Testis (tissue), 3 donors: Measurements from ENCODE around the gene RPS15A. TPM values are rescaled to one million over a fixed set of nuclear protein-coding genes. Genes with fewer than 3 reads are reported as not detected.
"Not testable (repeated sequence)": the region's sequence is repeated elsewhere in the genome, so short reads cannot be mapped to it uniquely, and the experiment has no call there.

Source experiments
- DNase-seq: peaks from one replicate; pipeline ENCODE4 v3.0.0-alpha.2; 2019
- H3K27ac ChIP-seq, 2 donors: fragments of 200-600 bp; sonication (generic); one replicate each; pipeline ENCODE4 v1.5.1; 2019
- H3K27me3 ChIP-seq: fragments of 200-600 bp; sonication (generic); one replicate; pipeline ENCODE4 v1.5.1; 2019
- H3K36me3 ChIP-seq: fragments of 200-600 bp; sonication (generic); one replicate; pipeline ENCODE4 v1.5.1; 2017; ENCODE audit warnings: low read depth; ENCODE audit errors: missing control alignments
- H3K4me1 ChIP-seq: fragments of 200-600 bp; sonication (generic); one replicate; pipeline ENCODE4 v1.5.1; 2019
- H3K4me3 ChIP-seq, 2 donors: fragments of 200-600 bp; sonication (generic); one replicate each; pipeline ENCODE4 v1.5.1; 2017 to 2019
- H3K9me3 ChIP-seq: fragments of 200-600 bp; sonication (generic); one replicate; pipeline ENCODE4 v1.5.1; 2017
- POLR2A ChIP-seq: fragments of 450-650 bp; IDR thresholded peaks from one replicate; pipeline ENCODE4 v1.6.1; 2017; ENCODE audit warnings: antibody characterized with exemption, mild to moderate bottlenecking, moderate library complexity
- WGBS, 2 donors: methylation state at CpG; one replicate each; pipeline ENCODE4 v1.1.5; 2018; 5-methylcytosine and 5-hydroxymethylcytosine counted together
- intact Hi-C: fragments of 100-400 bp; cut with DNase I; formaldehyde crosslinking; loops from one replicate; pipeline ENCODE4 v1.15.1; 2023; ENCODE audit warnings: low total_unique reads
- polyA plus RNA-seq: library from polyadenylated mRNA; stranded (reverse); fragments of 350-450 nt; fragmentation: Illumina TruSeq; extraction: RNeasy Lipid Tissue Mini Kit (QIAGEN cat#74804); gene quantifications from one replicate; pipeline ENCODE4 v1.2.3, GENCODE V29; 2014; ENCODE audit warnings: low read depth, low replicate concordance; ENCODE audit not compliant: insufficient read depth
- total RNA-seq, 2 donors: library from RNA; depleted of rRNA; stranded (reverse); fragments of >200 nt; gene quantifications; one replicate each; pipeline ENCODE4 v1.2.3, GENCODE V29; 2016
- TF ChIP-seq, protein P1 (sequence below), 3 experiments: fragments of 450-650 bp in 2 of 3; fragments of 200-600 bp in 1 of 3; sonication (generic) in 1 of 3; IDR thresholded peaks; one replicate each; pipeline ENCODE4 v1.5.1; 2016 to 2019; ENCODE audit warnings: antibody characterized with exemption in 3 of 3, mild to moderate bottlenecking in 2 of 3, moderate library complexity in 1 of 3

The RPS15A gene
- total and polyA plus RNA-seq, 3 donors from 2014 or later, result 342 to 1,223 (median 970) TPM

- intact Hi-C loops, result no loop called here
- DNase-seq, result no peak
- Histone ChIP-seq H3K27ac (no peak overlapping the region), H3K27me3 (no peaks in the 10 kb centered on the region), H3K4me3 (no peak overlapping the region), H3K4me1 (peaks cover 14% of the 10 kb centered on the region), H3K36me3 (no peaks in the 10 kb centered on the region), H3K9me3 (no peaks in the 10 kb centered on the region)
- WGBS, 2 donors, result 88% methylated on average over 8 of the region's 8 CpGs
- TF ChIP-seq POLR2A, result no peak
- TF ChIP-seq, protein P1, sequence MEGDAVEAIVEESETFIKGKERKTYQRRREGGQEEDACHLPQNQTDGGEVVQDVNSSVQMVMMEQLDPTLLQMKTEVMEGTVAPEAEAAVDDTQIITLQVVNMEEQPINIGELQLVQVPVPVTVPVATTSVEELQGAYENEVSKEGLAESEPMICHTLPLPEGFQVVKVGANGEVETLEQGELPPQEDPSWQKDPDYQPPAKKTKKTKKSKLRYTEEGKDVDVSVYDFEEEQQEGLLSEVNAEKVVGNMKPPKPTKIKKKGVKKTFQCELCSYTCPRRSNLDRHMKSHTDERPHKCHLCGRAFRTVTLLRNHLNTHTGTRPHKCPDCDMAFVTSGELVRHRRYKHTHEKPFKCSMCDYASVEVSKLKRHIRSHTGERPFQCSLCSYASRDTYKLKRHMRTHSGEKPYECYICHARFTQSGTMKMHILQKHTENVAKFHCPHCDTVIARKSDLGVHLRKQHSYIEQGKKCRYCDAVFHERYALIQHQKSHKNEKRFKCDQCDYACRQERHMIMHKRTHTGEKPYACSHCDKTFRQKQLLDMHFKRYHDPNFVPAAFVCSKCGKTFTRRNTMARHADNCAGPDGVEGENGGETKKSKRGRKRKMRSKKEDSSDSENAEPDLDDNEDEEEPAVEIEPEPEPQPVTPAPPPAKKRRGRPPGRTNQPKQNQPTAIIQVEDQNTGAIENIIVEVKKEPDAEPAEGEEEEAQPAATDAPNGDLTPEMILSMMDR (IDR thresholded peaks at IDR 0.05), result no peak
These were observed 7.3 kb downstream of the RPS15A start for GRCh38 chr16:18782697-18783429.

DNA sequence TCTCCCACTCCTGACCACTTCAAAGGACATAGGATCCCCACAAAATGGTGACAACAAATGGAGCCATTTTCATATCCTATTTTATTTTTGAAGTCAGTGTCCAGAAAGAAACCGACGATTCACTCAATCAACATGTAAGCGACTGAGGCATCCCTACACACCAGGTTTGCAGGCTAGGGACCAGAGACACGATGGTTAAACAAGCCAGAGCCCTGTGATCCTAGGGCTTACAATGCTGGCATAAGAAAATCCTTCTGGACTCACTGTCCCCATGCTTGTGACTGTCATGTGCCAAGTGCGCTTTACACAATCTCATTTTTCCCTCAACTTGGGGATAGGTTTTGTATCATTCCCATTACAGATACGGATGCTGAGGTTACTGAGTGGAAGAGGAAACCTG lies 8.9 kb downstream of the RPS15A start:
- H3K4me1 ChIP-seq, H3K27me3 ChIP-seq, H3K9me3 ChIP-seq, DNase-seq, H3K27ac ChIP-seq, intact Hi-C loops, H3K36me3 ChIP-seq, H3K4me3 ChIP-seq: not testable (repeated sequence)
- WGBS, 2 donors, result 78% methylated on average over 5 of the region's 6 CpGs; no CpG with 5 or more reads in 1 of the 2 donors

DNA sequence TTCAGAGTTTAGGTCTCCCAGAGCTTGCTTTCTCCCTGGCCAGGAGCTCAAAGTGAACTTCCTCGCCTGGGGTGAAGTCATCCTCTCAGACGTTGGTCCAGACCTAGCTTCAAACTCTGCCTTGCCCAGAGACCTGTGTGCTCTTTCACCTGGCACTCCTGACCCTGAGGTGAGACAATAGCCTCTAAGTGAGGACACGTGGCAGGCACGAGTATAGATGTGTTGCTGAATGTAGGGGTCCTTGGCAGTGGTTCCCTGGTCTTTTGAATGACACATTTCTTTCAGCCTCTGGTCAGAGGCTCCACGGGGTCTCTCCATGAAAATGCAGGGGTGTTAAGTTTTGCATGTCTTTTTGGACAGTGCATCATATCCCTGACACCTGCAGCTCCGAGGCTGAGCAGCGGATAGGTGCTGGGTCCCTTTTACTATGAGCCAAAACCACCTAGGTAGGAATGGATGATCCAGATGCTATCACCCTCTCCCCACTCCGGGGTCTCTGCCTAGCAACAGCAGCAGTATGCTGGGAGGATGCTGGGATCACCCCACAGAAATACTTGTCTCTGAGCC lies 9.6 kb downstream of the RPS15A start:
- H3K27me3 ChIP-seq, H3K4me3 ChIP-seq, H3K9me3 ChIP-seq, H3K4me1 ChIP-seq, DNase-seq, H3K36me3 ChIP-seq, H3K27ac ChIP-seq, intact Hi-C loops: not testable (repeated sequence)
- WGBS, 2 donors, result 66 to 73% methylated on average over 3 to 8 of the region's 8 CpGs

- H3K4me1 ChIP-seq, intact Hi-C loops, DNase-seq, H3K27ac ChIP-seq, H3K9me3 ChIP-seq, H3K36me3 ChIP-seq, H3K27me3 ChIP-seq, H3K4me3 ChIP-seq: not testable (repeated sequence)
- WGBS, 2 donors, result 100% methylated on average over 1 of the region's 1 CpG
These were observed 12.5 kb downstream of the RPS15A start for GRCh38 chr16:18777664-18778063.

DNA sequence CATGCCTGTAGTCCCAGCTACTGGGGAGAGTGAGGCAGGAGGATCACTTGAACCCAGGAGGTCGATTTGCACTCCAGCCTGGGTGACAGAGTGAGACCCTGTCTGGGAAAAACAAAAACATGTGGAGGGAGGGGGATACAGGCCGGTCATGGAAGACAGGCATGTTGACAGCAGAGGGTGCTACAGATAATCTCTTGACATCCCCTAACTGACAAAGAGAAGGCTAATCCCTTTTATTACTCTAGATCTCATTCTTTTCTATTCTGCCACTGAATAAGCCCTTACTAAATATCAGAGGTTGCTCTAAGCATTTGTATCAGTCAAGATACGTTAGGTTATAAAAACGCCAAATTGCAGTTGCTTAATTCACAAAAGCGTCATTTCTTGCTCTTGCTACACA lies 13.8 kb downstream of the RPS15A start:
- WGBS, 2 donors, result 82 to 83% methylated on average over 5 of the region's 5 CpGs
- intact Hi-C loops, H3K9me3 ChIP-seq, H3K27ac ChIP-seq, DNase-seq, H3K27me3 ChIP-seq, H3K4me3 ChIP-seq, H3K4me1 ChIP-seq, H3K36me3 ChIP-seq: not testable (repeated sequence)

GRCh38 chr16:18774651-18775050 lies 15.5 kb downstream of the RPS15A start:
- H3K4me1 ChIP-seq, H3K27me3 ChIP-seq, intact Hi-C loops, H3K9me3 ChIP-seq, H3K4me3 ChIP-seq, H3K36me3 ChIP-seq, H3K27ac ChIP-seq, DNase-seq: not testable (repeated sequence)
- WGBS, 2 donors, result 91 to 97% methylated on average over 4 of the region's 4 CpGs

- DNase-seq, H3K9me3 ChIP-seq, H3K4me1 ChIP-seq, H3K27me3 ChIP-seq, H3K36me3 ChIP-seq, intact Hi-C loops, H3K4me3 ChIP-seq, H3K27ac ChIP-seq: not testable (repeated sequence)
- WGBS, 2 donors, result 83 to 85% methylated on average over 7 of the region's 7 CpGs
These were observed 18.0 kb downstream of the RPS15A start for GRCh38 chr16:18772171-18772570.

GRCh38 chr16:18770336-18770962 lies 19.7 kb downstream of the RPS15A start:
- intact Hi-C loops, H3K9me3 ChIP-seq, H3K4me3 ChIP-seq, DNase-seq, H3K27ac ChIP-seq, H3K4me1 ChIP-seq, H3K27me3 ChIP-seq, H3K36me3 ChIP-seq: not testable (repeated sequence)
- WGBS, 2 donors, result 92 to 98% methylated on average over 11 of the region's 11 CpGs

- H3K4me1 ChIP-seq, intact Hi-C loops, H3K27me3 ChIP-seq, DNase-seq, H3K36me3 ChIP-seq, H3K4me3 ChIP-seq, H3K27ac ChIP-seq, H3K9me3 ChIP-seq: not testable (repeated sequence)
- 93 to 94% methylated on average over 4 to 7 of the region's 7 CpGs for WGBS, 2 donors
These were observed 22.9 kb downstream of the RPS15A start for GRCh38 chr16:18767217-18767616.

DNA sequence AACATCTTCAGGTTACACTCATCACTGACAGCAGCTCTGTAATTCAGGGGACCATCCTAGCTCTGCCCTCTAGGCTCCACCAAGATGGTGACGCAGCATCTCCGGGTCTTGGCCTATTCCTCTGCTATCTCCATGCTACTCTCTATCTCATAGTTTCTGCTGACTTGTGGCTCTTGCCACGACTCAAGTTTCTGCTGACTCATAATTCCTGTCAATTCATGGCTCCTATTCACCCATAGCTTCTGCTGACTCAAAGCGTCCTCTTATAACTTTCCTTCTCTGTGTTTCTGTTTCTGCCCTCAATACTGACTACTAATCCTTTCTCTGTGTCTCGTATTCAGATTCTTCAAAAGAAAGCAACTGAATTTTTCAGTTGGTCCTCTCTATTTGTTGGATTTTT lies 27.4 kb downstream of the RPS15A start:
- H3K27me3 ChIP-seq, H3K36me3 ChIP-seq, intact Hi-C loops, H3K4me1 ChIP-seq, DNase-seq, H3K27ac ChIP-seq, H3K9me3 ChIP-seq, H3K4me3 ChIP-seq: not testable (repeated sequence)
- 61 to 69% methylated on average over 3 of the region's 5 CpGs for WGBS, 2 donors
